SH-SY5Y (cell line): ENCODE measurements around the gene OR6J1.

Experiments used
- GATA2 ChIP-seq: IDR thresholded peaks from 2 replicates; pipeline ENCODE4 v1.6.1; 2011; ENCODE audit warnings: mild to moderate bottlenecking, low read depth, low read length
- GATA3 ChIP-seq: IDR thresholded peaks from 2 replicates; pipeline ENCODE4 v1.6.1; 2011; ENCODE audit warnings: low read depth, mild to moderate bottlenecking, low read length, moderate library complexity

OR6J1 gene

DNA sequence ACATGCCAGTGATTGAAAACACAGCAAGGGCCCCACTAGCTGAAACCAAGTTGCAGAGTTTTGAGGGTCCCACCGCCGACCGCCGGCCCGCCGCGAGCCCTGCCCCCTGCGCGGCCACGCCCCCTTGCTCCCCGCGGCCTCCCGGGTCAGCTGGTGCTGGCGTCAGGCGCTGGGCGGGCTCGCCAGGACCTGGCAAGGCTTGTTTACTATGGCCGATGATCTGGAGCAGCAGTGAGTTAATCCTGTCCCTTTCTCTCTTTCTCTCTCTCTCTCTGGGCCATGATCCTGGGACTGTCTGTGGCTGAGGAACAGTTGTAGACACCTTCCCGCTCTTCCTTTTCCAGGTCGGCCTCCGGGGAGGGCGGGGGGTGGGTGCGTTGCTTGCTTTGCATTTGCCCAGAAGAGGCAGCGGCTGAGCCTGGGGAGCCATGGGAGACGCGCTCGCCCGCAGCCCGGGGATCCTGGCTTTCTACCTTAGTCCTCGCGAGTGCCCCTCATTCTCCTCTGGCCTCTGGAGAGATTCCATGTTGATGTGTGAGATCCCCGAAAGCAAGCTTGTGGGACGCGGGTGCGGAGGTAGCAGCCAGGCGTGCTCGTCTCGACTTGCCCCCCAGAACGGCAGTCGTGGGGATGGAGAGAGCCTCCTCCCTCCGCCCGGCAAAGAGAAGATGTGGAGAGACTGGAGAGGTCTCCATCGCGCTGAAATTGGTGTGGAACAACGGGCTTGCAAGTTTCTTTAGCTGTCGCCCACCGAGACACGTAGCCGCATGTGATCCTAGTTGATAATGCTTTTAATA lies 45.9 kb downstream of the OR6J1 start, which contains the start of gene ABHD4:
Gene ABHD4, plus strand, starts transcription at position 202 of the 797 bp plus-strand sequence. Its CDS starts 7 bp downstream, at position 209.
- TF ChIP-seq GATA2 (no peak), GATA3 (no peak)

DNA sequence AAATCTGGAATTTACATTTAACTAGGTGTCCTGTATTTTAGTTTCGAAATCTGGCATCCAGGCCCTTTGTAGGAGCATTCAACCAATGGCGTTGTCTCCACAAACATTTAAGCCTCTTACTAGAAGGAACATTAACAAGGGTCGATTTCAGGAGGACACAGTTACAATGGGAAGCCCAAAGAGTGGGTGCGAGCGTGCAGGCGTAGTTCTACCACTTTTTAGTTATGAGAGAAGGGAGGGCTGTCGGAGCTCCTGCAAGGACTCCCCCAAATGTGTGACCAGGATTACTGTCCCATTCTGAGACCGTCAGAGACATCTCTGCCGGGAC lies 46.4 kb downstream of the OR6J1 start:
- TF ChIP-seq GATA3 = no peak
- no peak for TF ChIP-seq GATA2

DNA sequence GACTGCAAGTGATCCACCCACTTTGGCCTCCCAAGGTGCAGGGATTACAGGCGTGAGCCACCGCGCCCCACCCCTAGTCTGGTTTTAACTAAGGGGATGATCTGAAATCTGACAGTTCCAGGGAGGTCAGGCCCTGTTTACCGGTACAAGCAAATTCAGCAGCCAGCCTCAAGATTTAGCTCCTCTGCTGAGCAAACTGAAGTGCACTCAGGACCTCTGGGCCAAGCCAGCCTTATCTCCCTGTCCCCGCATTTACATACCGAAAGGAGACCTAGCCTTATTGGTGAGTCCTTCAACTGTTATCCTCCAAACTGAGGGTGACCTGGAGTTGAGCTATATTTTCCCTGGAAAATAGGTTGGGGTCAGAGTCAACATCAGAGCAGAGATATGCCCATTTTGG lies 46.9 kb downstream of the OR6J1 start:
- TF ChIP-seq GATA3 (no peak), GATA2 (no peak)

DNA sequence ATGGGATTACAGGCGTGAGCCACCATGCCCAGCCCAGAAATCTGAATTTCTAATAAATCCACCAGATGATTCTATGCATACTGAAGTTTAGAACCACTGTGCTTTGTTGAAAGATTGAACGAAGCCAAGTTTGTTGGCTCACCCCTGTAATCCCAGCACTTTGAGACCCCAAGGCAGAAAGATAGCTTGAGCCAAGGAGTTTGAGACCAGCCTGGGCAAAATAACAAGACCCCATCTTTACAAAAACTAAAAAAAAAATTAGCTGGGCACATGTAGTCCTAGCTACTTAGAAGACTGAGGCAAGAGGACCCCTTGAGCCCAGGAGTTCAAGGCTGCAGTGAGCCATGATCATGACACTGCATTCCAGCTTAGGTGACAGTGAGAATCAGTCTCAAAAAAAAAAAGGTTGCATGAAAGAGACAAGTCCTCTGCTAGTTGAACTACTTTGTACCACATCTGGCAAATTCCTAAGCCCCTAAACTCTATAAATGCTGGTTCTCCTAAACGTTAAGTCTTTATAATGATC lies 47.7 kb downstream of the OR6J1 start:
- TF ChIP-seq GATA3 (no peak), GATA2 (no peak)

DNA sequence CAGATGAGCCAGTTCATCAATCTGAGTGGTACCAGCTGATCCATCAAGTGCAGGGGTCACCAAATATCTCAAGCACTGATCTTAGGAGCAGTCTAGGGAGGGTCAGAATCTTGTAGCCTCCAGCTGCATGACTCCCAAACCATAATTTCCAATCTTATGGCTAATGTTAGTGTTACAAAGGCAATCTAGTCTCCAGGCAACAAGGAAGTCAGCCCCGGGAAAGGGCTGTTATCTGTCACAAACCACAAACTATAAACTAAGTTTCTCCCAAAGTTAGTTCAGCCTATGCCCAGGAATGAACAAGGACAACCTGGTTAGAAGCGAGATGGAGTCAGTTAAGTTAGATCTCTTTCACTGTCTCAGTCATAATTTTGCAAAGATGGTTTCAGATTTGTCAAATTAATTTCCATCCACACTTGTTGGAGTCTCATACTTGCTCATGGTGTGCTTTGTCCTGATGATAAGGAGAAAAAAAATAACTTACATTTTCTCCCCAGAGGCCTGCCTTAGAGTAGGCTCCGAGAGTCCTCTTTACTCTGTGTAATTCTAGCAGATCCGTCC lies 49.9 kb downstream of the OR6J1 start:
- no peak for TF ChIP-seq GATA2
- no peak for TF ChIP-seq GATA3

DNA sequence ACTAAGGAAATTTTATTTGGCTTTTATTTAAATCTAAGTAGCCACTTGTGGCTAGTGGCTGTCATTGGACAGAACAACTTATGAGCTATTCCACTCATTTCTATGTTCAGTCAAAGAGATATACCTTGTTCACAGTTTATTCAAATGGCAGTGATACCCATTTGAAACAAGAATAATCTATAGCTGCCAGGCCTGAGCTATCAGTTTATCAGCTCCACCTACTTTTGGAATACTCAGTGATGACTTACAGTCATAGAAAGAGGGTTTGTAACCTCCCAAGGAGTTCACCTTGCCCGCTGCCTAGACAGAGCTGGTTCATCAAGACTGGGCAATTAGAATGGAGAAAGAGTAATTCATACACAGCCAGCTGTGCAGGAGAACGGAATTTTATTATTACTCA lies 50.6 kb downstream of the OR6J1 start:
- TF ChIP-seq GATA3 = no peak
- TF ChIP-seq GATA2 = no peak

DNA sequence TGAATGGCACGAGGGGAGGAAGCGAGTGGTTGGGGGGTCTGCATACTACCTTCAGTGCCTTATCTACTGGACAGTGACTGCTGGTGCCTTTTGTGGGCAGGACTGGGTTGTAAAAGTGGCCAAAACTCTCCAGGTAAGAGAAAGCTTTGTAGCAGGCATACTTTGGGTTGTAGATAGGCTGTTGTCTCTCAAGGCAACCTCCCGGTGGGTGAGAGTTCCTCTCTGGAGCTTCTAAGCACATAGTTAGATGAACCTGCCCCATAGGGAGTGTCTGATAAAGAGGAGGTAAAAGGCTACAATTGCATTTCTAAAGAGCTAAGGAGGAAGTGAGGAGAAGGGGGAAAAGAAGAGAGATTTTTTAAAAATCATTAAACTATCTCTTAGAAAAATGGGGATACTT lies 51.0 kb downstream of the OR6J1 start:
- TF ChIP-seq GATA2 (no peak), GATA3 (no peak)

DNA sequence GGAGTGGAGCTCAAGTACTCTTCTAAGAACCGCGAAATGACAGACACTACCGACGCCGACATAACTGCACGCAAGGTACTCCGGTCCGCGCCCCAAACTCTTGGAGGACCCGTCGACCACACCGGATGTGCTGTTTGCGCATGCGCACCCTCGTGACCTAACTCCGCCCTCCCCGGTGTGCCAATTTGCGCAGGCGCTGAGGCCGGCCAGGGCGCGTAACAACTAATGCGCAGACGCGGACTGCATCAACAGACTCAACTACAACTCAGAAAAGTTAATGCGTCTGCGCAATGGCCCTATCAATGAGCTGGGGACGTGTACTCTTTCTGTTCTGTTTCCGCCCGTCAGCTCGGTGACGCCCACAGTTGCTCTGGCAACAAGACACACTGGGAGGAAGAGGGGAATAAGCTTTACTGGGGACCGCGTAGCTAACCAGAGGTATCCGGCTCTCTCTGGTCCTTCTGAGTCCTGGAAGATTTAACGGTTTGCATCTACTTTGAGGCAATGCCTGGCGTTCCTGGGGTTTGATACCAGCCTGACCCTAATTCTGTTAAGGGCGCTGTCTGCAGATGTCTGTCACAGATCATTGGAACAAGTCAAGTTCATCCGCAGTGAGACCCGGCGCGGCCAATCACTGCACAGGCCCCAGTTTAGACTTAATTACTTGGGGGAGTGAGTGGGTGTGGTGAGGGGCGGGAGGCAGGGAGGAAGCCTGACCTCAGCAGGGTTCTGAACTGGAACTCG lies 54.9 kb downstream of the OR6J1 start, which contains the start of gene DAD1:
Gene DAD1, minus strand, starts transcription at position 129 of the 744 bp plus-strand sequence. Its CDS starts 67 bp downstream, at position 62.
- no peak for TF ChIP-seq GATA3
- no peak; the same call in 1 of the 2 replicates for TF ChIP-seq GATA2

DNA sequence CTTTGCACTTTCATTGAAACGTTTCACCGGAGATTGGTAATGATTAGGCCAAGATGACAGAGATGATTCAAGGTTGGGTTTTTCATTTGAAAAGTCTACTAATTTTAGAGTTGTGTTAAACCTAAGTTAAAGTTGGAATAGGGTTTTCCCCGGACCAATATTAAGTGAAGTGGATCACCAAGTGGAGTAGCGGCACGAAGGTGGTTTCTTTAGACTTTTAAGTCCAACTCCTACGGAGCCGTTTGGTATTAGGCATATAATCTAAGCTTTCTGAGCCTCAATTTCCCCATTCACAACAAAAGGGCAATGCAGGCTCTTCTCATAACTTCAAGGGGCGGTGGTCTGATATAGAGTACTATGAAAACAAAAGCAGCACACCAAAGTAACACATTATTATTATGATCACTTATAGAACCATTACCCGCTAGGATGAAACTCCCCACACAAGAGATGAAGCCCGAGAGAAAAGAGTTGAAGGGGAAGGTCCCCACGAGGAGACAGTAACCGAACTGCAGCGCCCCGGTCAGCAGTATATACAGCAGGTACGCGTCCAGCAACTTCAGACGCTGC lies 55.5 kb downstream of the OR6J1 start:
- TF ChIP-seq GATA2 = no peak
- TF ChIP-seq GATA3 = no peak

DNA sequence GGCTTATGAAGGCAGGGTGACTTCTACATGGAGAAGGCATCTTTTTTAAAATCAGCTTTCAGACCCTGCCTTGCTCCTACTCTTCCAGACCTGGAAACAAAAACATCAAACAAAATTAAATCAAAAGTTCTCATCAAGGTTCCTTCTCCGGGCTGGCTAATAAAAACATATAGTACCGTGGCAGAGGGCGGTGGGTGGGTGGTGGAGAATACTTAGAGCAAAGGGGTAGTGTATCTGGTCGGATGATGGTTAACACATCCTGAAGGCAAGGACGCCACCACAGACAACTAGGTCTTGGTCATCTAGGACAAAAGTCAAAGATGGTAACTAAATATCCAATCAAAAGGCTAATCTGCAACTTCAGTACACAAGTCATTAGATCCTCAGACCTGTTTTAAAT lies 56.9 kb downstream of the OR6J1 start:
- TF ChIP-seq GATA2 = no peak
- TF ChIP-seq GATA3 = no peak

DNA sequence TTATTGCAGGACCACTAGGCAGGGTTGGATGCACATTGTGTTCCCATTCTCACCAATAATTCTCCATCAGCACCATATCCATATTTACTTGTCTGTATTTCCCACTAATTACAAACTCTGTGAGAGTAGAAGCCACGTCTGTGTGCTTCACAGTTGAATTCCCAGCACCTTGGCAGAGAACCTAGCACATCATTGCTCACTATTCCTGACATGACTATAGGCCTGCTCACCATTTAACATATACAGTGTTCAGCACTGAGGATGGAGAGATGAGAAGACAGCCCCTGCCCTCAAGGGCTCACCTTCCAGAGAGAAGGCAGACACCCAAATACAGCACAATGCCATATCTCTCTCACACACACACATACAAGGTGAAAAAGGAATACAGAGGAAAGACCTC lies 60.2 kb downstream of the OR6J1 start:
- no peak for TF ChIP-seq GATA3
- TF ChIP-seq GATA2 = no peak
